HepG2 (cell line): ENCODE results near the gene MPZL3. TPM values are rescaled to one million over a fixed set of nuclear protein-coding genes. Genes with fewer than 3 reads are reported as not detected.

ENCODE experiments used
- ATAC-seq: fragments of 200-7000 bp; cut with Tn5 transposase; 3 replicates; pipeline ENCODE4 v1.9.1; 2020; ENCODE audit warnings: mild to moderate bottlenecking, moderate library complexity
- BruUV-seq: library from RNA; stranded (reverse); fragments of 400-500 nt; replicated peaks from 2 replicates; lab custom pipeline; 2021; lab: Mats Ljungman, UMichigan
- CTCF ChIA-PET: fragments of 300-600 bp; formaldehyde crosslinking; extraction: SDS; loops from one replicate; lab custom pipeline; 2021; ENCODE audit warnings: low total read pairs, inconsistent platforms, low intra/inter-chr PET ratio; lab: Yijun Ruan, JAX
- POLR2A ChIA-PET: fragments of 350-600 bp; sonication (Branson Sonifier 250); formaldehyde crosslinking; loops from one replicate; lab custom pipeline; 2020; ENCODE audit warnings: antibody characterized with exemption, inconsistent platforms; lab: Yijun Ruan, JAX
- DNase-seq: peaks from one replicate; pipeline ENCODE4 v3.0.0-alpha.2; 2015; ENCODE audit warnings: low spot score
- FAIRE-seq: peaks from 3 replicates; lab custom pipeline; 2011; peaks lifted over from hg19 to GRCh38; lab: Jason Lieb, UNC
- H2AFZ ChIP-seq: one replicate; pipeline ENCODE4 v1.6.1; 2011; ENCODE audit warnings: low read length, inconsistent platforms
- H3K27ac ChIP-seq: fragments of 300-600 bp; 3 replicates; pipeline ENCODE4 v1.8.0; 2011; ENCODE audit warnings: mixed run types, mild to moderate bottlenecking, mixed read lengths, low read length, inconsistent platforms; ENCODE audit not compliant: insufficient read depth; ENCODE audit errors: extremely low read length
- H3K27me3 ChIP-seq, 2 experiments: fragments of 200-600 bp in 1 of 2; 2 replicates in 1 of 2; 3 replicates in 1 of 2; pipeline versions ENCODE4 v1.6.0 to v1.8.0; 2011; ENCODE audit warnings: low read length in 2 of 2, mild to moderate bottlenecking in 2 of 2, moderate library complexity in 2 of 2, inconsistent platforms in 1 of 2; ENCODE audit not compliant: insufficient read depth in 2 of 2, control insufficient read depth in 1 of 2
- H3K36me3 ChIP-seq, 2 experiments: fragments of 200-600 bp in 1 of 2; replicated peaks in 1 of 2; 2 replicates in 1 of 2; 3 replicates in 1 of 2; pipeline versions ENCODE4 v1.5.1 to v1.8.0; 2011; ENCODE audit warnings: low read length in 2 of 2, inconsistent platforms in 1 of 2; ENCODE audit not compliant: insufficient read depth in 2 of 2, control insufficient read depth in 1 of 2
- H3K4me1 ChIP-seq: 2 replicates; pipeline ENCODE4 v1.5.1; 2012; ENCODE audit warnings: low read length, inconsistent platforms; ENCODE audit not compliant: insufficient read depth
- H3K4me2 ChIP-seq: 2 replicates; pipeline ENCODE4 v1.6.0; 2011; ENCODE audit warnings: low read depth, low read length, inconsistent platforms
- H3K4me3 ChIP-seq, 3 experiments: fragments of 200-600 bp in 1 of 3; sonication (generic), shearing (Covaris generic) in 1 of 3; replicated peaks in 1 of 3; 2 replicates each; pipeline ENCODE4 v1.5.1; 2011 to 2016; ENCODE audit warnings: low read length in 3 of 3, inconsistent platforms in 2 of 3, low read depth in 2 of 3, mild to moderate bottlenecking in 2 of 3, control low read depth in 1 of 3, mixed read lengths in 1 of 3; ENCODE audit not compliant: insufficient read depth in 1 of 3
- H3K79me2 ChIP-seq: one replicate; pipeline ENCODE4 v1.6.1; 2011; ENCODE audit warnings: low read length, inconsistent platforms; ENCODE audit not compliant: insufficient read depth
- H3K9ac ChIP-seq: 2 replicates; pipeline ENCODE4 v1.6.0; 2011; ENCODE audit warnings: mild to moderate bottlenecking, low read depth, low read length, inconsistent platforms; ENCODE audit not compliant: insufficient read depth
- H3K9me3 ChIP-seq: 2 replicates; pipeline ENCODE4 v1.5.1; 2012; ENCODE audit warnings: mild to moderate bottlenecking, low read length
- H4K20me1 ChIP-seq: 2 replicates; pipeline ENCODE4 v1.6.0; 2011; ENCODE audit warnings: inconsistent platforms, mild to moderate bottlenecking, low read length, moderate library complexity; ENCODE audit not compliant: insufficient read depth
- FOXM1 ChIP-seq: sonication (generic); formaldehyde crosslinking; IDR thresholded peaks from 2 replicates; pipeline ENCODE4 v1.5.0; 2020; ENCODE audit warnings: missing genetic modification reagents
- HDAC2 ChIP-seq: sonication (generic); formaldehyde crosslinking; IDR thresholded peaks from 2 replicates; pipeline ENCODE4 v1.4.0; 2020; ENCODE audit warnings: missing genetic modification reagents
- KIAA2018 ChIP-seq: sonication (generic); formaldehyde crosslinking; IDR thresholded peaks from 2 replicates; pipeline ENCODE4 v1.5.0; 2020; ENCODE audit warnings: mild to moderate bottlenecking, missing genetic modification reagents, borderline replicate concordance
- MED1 ChIP-seq: sonication (generic); formaldehyde crosslinking; IDR thresholded peaks from 2 replicates; pipeline ENCODE4 v1.4.0; 2020; ENCODE audit warnings: missing genetic modification reagents
- ZEB1 ChIP-seq: IDR thresholded peaks from 2 replicates; pipeline ENCODE4 v1.6.1; 2012; ENCODE audit warnings: mild to moderate bottlenecking, low read depth, inconsistent platforms; ENCODE audit not compliant: insufficient replicate concordance
- ZNF263 ChIP-seq: sonication (generic); formaldehyde crosslinking; IDR thresholded peaks from 2 replicates; pipeline ENCODE4 v1.4.0; 2020; ENCODE audit warnings: missing genetic modification reagents
- ZSCAN25 ChIP-seq: sonication (generic); formaldehyde crosslinking; IDR thresholded peaks from 2 replicates; pipeline ENCODE4 v1.8.0; 2022; ENCODE audit warnings: mild to moderate bottlenecking, missing genetic modification reagents
- WGBS: methylation state at CpG from one replicate; pipeline ENCODE4 v1.1.6; 2017; ENCODE audit warnings: low lambda C conversion rate; 5-methylcytosine and 5-hydroxymethylcytosine counted together
- in situ Hi-C: cut with HindIII; loops from 2 replicates; pipeline ENCODE4 v1.10.0; 2017; ENCODE audit warnings: low pct_unique_long_range_greater_than_20kb; ENCODE audit not compliant: extremely low pct_ligation_motif_present
- intact Hi-C: fragments of 100-400 bp; cut with micrococcal nuclease; formaldehyde crosslinking; loops from one replicate; pipeline ENCODE4 v1.10.0; 2022; ENCODE audit not compliant: unreplicated experiment
- polyA plus RNA-seq, 8 experiments: library from polyadenylated mRNA; depleted of rRNA in 3 of 8; stranded (reverse) in 7 of 8; unstranded in 1 of 8; fragments of >200 nt; fragmentation: Illumina TruSeq in 4 of 8; extraction: Trizol in 4 of 8; gene quantifications; 2 replicates each; pipeline versions ENCODE4 v1.2.1 to v1.2.3, GENCODE V29; 2011 to 2016; ENCODE audit warnings: low read depth in 4 of 8, missing spikeins in 1 of 8, mixed read lengths in 1 of 8; ENCODE audit not compliant: insufficient read depth in 1 of 8
- total RNA-seq, 5 experiments: library from RNA; depleted of rRNA; stranded (reverse); fragments of >200 nt; fragmentation: Illumina TruSeq; extraction: Trizol; gene quantifications; 2 replicates each; pipeline ENCODE4 v1.2.3, GENCODE V29; 2016; ENCODE audit warnings: low read depth in 1 of 5

Gene MPZL3
- total and polyA plus RNA-seq, 2 of the 13 experiments (the other 11 are each of a cell fraction or from before 2014, with no cell fraction given) = 5.3 to 9.3 TPM

GRCh38 chr11:118276422-118276821 is 24.3 kb upstream of the MPZL3 start:
- H3K4me3 ChIP-seq = no peak overlapping the region
- FAIRE-seq (no peak), DNase-seq (no peak), ATAC-seq (no peak)
- no TSS peak for BruUV-seq
- H3K27me3 ChIP-seq = no peaks in the 10 kb centered on the region; a peak in 1 of 5 replicates
- TF ChIP-seq FOXM1 (CRISPR knock-in tag) = no peak
- no peak for TF ChIP-seq ZEB1
- no peak for TF ChIP-seq HDAC2
- no peaks in the 10 kb centered on the region for H3K9me3 ChIP-seq
- ChIA-PET POLR2A (no interaction called here), CTCF (no interaction called here)
- H4K20me1 ChIP-seq = no peaks in the 10 kb centered on the region
- no peak overlapping the region for H2AFZ ChIP-seq
- no peak overlapping the region for H3K9ac ChIP-seq
- 70% methylated on average over 1 of the region's 1 CpG for WGBS
- H3K4me2 ChIP-seq = no peak overlapping the region
- H3K36me3 ChIP-seq = no peaks in the 10 kb centered on the region
- H3K27ac ChIP-seq = no peak overlapping the region
- intact Hi-C loops (no loop called here), in situ Hi-C loops (no loop called here)
- no peaks in the 10 kb centered on the region for H3K79me2 ChIP-seq
- H3K4me1 ChIP-seq = peaks cover 16% of the 10 kb centered on the region

- WGBS = 56% methylated on average over 4 of the region's 4 CpGs
- H3K9ac ChIP-seq = no peak overlapping the region
- H3K4me3 ChIP-seq = no peak overlapping the region
- in situ Hi-C loops (no loop called here), intact Hi-C loops (no loop called here)
- no peak overlapping the region for H3K27ac ChIP-seq
- H2AFZ ChIP-seq = no peak overlapping the region
- no TSS peak for BruUV-seq
- no peaks in the 10 kb centered on the region for H3K79me2 ChIP-seq
- H4K20me1 ChIP-seq = no peaks in the 10 kb centered on the region
- no peaks in the 10 kb centered on the region for H3K9me3 ChIP-seq
- FAIRE-seq (no peak), ATAC-seq (no peak), DNase-seq (no peak)
- ChIA-PET POLR2A (no interaction called here), CTCF (no interaction called here)
- no peaks in the 10 kb centered on the region; a peak in 1 of 5 replicates for H3K27me3 ChIP-seq
- H3K36me3 ChIP-seq = no peaks in the 10 kb centered on the region
- H3K4me1 ChIP-seq = peaks cover 16% of the 10 kb centered on the region
- H3K4me2 ChIP-seq = no peak overlapping the region
- TF ChIP-seq ZSCAN25 (CRISPR knock-in tag) (no peak), MED1 (CRISPR knock-in tag) (no peak), KIAA2018 (CRISPR knock-in tag) (no peak), ZNF263 (no peak)
Observed at GRCh38 chr11:118275176-118275575, 23.0 kb upstream of the MPZL3 start.
